Heart right ventricle (tissue), 16 donors: ENCODE measurements around the gene BAIAP3. TPM values are rescaled to one million over a fixed set of nuclear protein-coding genes. Genes with fewer than 3 reads are reported as not detected.

Experiments
- ATAC-seq, 8 donors: fragments of 200-7000 bp; cut with Tn5 transposase; one replicate each; pipeline ENCODE4 v1.9.1; 2020; ENCODE audit warnings: mild to moderate bottlenecking in 8 of 8, moderate library complexity in 8 of 8, moderate number of reproducible peaks in 1 of 8
- DNase-seq, 2 donors: peaks; one replicate each; pipeline ENCODE4 v3.0.0-alpha.2; 2020
- H3K27ac ChIP-seq, 10 donors: fragments of 200-600 bp; sonication (generic) in 2 of 10; one replicate each; pipeline versions ENCODE4 v1.5.0 to v1.8.0; 2020 to 2022; ENCODE audit warnings: mild to moderate bottlenecking in 3 of 10
- H3K27me3 ChIP-seq, 7 donors: fragments of 200-600 bp; one replicate each; pipeline ENCODE4 v1.8.0; 2021 to 2022; ENCODE audit warnings: mild to moderate bottlenecking in 2 of 7
- H3K36me3 ChIP-seq, 9 donors: fragments of 200-600 bp; sonication (generic) in 1 of 9; one replicate each; pipeline versions ENCODE4 v1.5.0 to v1.8.0; 2020 to 2022; ENCODE audit warnings: mild to moderate bottlenecking in 2 of 9
- H3K4me1 ChIP-seq, 9 donors: fragments of 200-600 bp; sonication (generic) in 1 of 9; one replicate each; pipeline versions ENCODE4 v1.5.0 to v1.8.0; 2020 to 2022; ENCODE audit warnings: mild to moderate bottlenecking in 4 of 9
- H3K4me3 ChIP-seq, 10 donors: fragments of 200-600 bp; sonication (generic) in 2 of 10; one replicate each; pipeline versions ENCODE4 v1.5.0 to v1.8.0; 2020 to 2022; ENCODE audit warnings: mild to moderate bottlenecking in 7 of 10, moderate library complexity in 2 of 10
- H3K9me3 ChIP-seq, 11 donors: fragments of 200-600 bp in 10 of 11; sonication (generic) in 2 of 11; one replicate each; pipeline versions ENCODE4 v1.5.0 to v1.8.0; 2013 to 2022; ENCODE audit warnings: mild to moderate bottlenecking in 2 of 11, control low read depth in 1 of 11, moderate library complexity in 1 of 11
- WGBS, 2 donors: extraction: QIAGEN DNeasy Blood & Tissue Kit; methylation state at CpG; one replicate each; pipeline ENCODE4 v1.1.7; 2013; ENCODE audit warnings: inconsistent platforms in 1 of 2; 5-methylcytosine and 5-hydroxymethylcytosine counted together
- intact Hi-C, 10 donors: fragments of 100-400 bp; cut with DNase I; formaldehyde crosslinking; loops; one replicate each; pipeline versions ENCODE4 v1.11.1 to v1.14.2; 2022
- polyA plus RNA-seq, 2 donors: library from polyadenylated mRNA; stranded (reverse); fragments of 200-250 nt; gene quantifications; one replicate each; pipeline ENCODE4 v1.2.3, GENCODE V29; 2013
- total RNA-seq, 10 donors: library from RNA; stranded (reverse); fragmentation: NEBNext Ultra II Directional in 3 of 10; extraction: Animal tissue kit (Norgen Biotek cat#: 25700) in 3 of 10; gene quantifications; one replicate each; pipeline versions ENCODE4 v1.2.1 to v1.2.4, GENCODE V29; 2021 to 2023
- TF ChIP-seq, protein P1 (sequence below), 9 donors: fragments of 200-600 bp; sonication (generic) in 2 of 9; IDR thresholded peaks; one replicate each; pipeline versions ENCODE4 v1.5.0 to v1.8.0; 2021 to 2022; ENCODE audit warnings: antibody characterized with exemption in 9 of 9, mild to moderate bottlenecking in 5 of 9, moderate library complexity in 1 of 9
- donor health status: Arrhythmogenic right ventricular cardiomyopathy.
- donor health status: ischemic (EF 13 %, LVEDD 7.1; RV severe dilation, severe dysfunction).
- donor health status: healthy with polysubstance abuse.
- donor health status: DM: no; HTN: yes; CAD: no.
- donor health status: DM: no; HTN: no; CAD: no.
- donor health status: ischemic (EF 25% LVEDD 6.9; RV normal size, moderate dysfunction).
- donor health status: ischemic (EF 25% LVEDD 5.7; RV mildly dilated, moderate dysfunction).
- donor health status: healthy.
- donor health status: DM: yes; HTN: yes; CAD: no.
- donor health status: Ischemic cardiomyopathy.
- donor health status: ischemic (EF 35%, LVEDD 5.7; RV mildly dilated, moderate dysfunction).
- donor health status: nonischemic (EF 11% LVEDD 7.7; RV severe dilation, severe dysfunction).
- donor health status: DM: yes; HTN: yes; CAD: no.
- donor health status: PGD.
- donor health status: ischemic (EF 29% LVEDD 5.4; RV normal size, mild dysfunction).
- donor health status: nonischemic (EF 23%, LVEDD 6.1; RV moderate dilation, normal function).

The BAIAP3 gene
- total and polyA plus RNA-seq, 12 donors, result 0.37 to 6.8 (median 2.0) TPM

DNA sequence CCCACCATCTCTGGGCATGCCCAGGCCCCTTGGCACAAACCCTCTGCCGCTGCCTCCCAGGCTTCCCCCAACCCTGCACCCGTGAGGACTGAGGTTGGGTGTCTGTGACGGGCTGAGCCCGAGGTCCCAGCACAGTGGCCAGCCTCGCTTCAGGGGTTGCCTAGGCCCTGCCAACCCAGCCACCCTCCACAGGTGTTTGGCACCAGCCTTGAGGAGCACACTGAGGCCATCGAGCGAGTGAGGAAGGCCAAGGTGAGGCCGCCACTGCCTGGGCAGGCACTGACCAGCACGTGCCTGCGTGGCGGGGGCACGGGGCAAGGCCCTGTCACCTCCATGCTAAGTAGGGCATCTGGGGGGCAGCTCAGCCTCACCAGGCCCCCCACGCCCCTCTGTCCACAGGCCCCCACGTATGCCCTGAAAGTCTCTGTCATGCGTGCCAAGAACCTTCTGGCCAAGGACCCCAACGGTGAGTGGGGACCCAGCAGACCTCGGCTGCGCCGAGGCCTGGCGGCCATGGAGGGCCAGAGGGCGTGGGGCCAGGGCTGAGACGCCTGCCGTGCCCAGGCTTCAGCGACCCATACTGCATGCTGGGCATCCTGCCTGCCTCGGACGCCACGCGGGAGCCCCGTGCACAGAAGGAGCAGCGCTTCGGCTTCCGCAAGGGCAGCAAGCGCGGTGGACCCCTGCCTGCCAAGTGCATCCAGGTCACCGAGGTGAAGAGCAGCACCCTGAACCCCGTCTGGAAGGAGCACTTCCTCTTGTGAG, 7.5 kb downstream of the BAIAP3 start:
- WGBS, 2 donors, result 88 to 89% methylated on average over 36 of the region's 36 CpGs
- H3K4me1 ChIP-seq, result peaks cover 0 to 16% (median 7%) of the 10 kb centered on the region in 9 donors
- ATAC-seq, result no peak
- no peaks in the 10 kb centered on the region for H3K9me3 ChIP-seq
- TF ChIP-seq, protein P1, sequence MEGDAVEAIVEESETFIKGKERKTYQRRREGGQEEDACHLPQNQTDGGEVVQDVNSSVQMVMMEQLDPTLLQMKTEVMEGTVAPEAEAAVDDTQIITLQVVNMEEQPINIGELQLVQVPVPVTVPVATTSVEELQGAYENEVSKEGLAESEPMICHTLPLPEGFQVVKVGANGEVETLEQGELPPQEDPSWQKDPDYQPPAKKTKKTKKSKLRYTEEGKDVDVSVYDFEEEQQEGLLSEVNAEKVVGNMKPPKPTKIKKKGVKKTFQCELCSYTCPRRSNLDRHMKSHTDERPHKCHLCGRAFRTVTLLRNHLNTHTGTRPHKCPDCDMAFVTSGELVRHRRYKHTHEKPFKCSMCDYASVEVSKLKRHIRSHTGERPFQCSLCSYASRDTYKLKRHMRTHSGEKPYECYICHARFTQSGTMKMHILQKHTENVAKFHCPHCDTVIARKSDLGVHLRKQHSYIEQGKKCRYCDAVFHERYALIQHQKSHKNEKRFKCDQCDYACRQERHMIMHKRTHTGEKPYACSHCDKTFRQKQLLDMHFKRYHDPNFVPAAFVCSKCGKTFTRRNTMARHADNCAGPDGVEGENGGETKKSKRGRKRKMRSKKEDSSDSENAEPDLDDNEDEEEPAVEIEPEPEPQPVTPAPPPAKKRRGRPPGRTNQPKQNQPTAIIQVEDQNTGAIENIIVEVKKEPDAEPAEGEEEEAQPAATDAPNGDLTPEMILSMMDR (IDR thresholded peaks at IDR 0.05), result no peak
- DNase-seq, result peak in 1 of 2 donors; percentile 13
- intact Hi-C loops, result loop anchor here in 1 of 10 donors (10.0 kb wide), 1 partner anchor 64 kb away; no protein-coding TSS in a partner anchor
- H3K27me3 ChIP-seq, result peaks cover 0 to 7% (median 0%) of the 10 kb centered on the region in 7 donors
- no peak overlapping the region for H3K4me3 ChIP-seq
- no peaks in the 10 kb centered on the region for H3K36me3 ChIP-seq
- no peak overlapping the region for H3K27ac ChIP-seq

GRCh38 chr16:1341495-1342420, 8.3 kb downstream of the BAIAP3 start:
- Histone ChIP-seq H3K27me3 (no peaks in the 10 kb centered on the region), H3K36me3 (peaks cover 0 to under 1% (median 0%) of the 10 kb centered on the region in 9 donors), H3K9me3 (no peaks in the 10 kb centered on the region), H3K27ac (no peak overlapping the region), H3K4me3 (no peak overlapping the region), H3K4me1 (peaks cover 0 to 16% (median 7%) of the 10 kb centered on the region in 9 donors)
- 90% methylated on average over 39 of the region's 39 CpGs for whole genome bisulfite sequencing, 2 donors
- intact Hi-C loops, result loop anchor here in 1 of 10 donors (10.0 kb wide), 1 partner anchor 63 kb away; no protein-coding TSS in a partner anchor
- no peak for ATAC-seq
- TF ChIP-seq, protein P1 (IDR thresholded peaks at IDR 0.05), result no peak
- DNase-seq, result no peak

DNA sequence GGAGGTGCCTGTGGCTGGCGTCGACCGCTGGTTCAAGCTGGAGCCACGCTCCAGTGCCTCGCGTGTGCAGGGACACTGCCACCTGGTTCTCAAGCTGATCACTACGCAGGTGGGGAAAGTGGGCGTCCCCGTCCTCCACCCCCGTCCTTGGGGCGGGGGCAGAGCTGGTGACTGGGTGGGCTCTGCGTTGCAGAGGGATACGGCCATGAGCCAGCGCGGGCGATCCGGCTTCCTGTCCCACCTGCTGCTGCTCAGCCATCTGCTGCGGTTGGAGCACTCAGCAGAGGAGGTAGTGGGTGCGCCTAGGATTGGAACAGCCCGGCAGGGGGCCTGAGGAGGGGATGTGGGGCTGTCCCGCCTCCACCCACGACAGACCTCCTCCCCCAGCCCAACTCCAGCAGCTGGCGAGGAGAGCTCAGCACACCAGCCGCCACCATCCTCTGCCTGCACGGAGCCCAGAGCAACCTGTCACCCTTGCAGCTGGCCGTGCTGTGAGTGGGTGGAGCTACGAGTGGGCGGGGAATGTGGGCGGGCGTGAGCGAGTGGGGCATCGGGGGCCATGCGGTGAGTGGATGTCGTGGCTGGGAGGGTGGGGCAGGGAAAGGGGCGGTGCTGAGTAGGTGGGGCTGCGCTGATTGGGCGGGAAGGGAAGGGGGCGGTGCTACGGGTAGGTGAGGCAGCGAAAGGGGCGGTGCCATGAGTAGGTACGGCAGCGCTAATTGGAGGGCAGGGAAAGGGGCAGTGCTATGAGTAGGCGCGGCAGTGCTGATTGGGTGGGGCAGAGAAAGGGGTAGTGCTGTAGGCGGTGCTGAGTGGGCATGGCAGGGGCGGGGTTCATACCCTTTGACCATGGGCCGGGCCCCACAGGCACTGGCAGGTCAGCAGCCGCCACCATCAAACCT, 9.3 kb downstream of the BAIAP3 start:
- peak; percentile 89 to 96 (median 94) for ATAC-seq
- TF ChIP-seq, protein P1 (IDR thresholded peaks at IDR 0.05), result no peak
- H3K27ac ChIP-seq, result no peak overlapping the region

More for the DNA sequence above, 9.3 kb downstream of the BAIAP3 start:
- peaks cover 0 to 9% (median 0%) of the 10 kb centered on the region in 9 donors for H3K36me3 ChIP-seq
- intact Hi-C loops, result loop anchor here in 1 of 10 donors (10.0 kb wide), 1 partner anchor 62 kb away; no protein-coding TSS in a partner anchor
- H3K27me3 ChIP-seq, result no peaks in the 10 kb centered on the region
- peak; percentile 89 for DNase-seq
- peak overlapping the region in 8 of 10 donors; percentile 6 to 44 (median 36) for H3K4me3 ChIP-seq
- H3K9me3 ChIP-seq, result no peaks in the 10 kb centered on the region
- H3K4me1 ChIP-seq, result peaks cover 0 to 16% (median 5%) of the 10 kb centered on the region in 9 donors
- WGBS, 2 donors, result 13 to 27% methylated on average over 49 of the region's 49 CpGs
